Neural progenitor cell (in vitro differentiated cells): ENCODE measurements around the gene FAM151A. TPM values are rescaled to one million over a fixed set of nuclear protein-coding genes. Genes with fewer than 3 reads are reported as not detected.

Source experiments
- DNase-seq: peaks from one replicate; pipeline ENCODE4 v3.0.0-alpha.2; 2016; ENCODE audit warnings: low spot score
- H2AFZ ChIP-seq: fragments of 200-600 bp; sonication (generic); replicated peaks from 2 replicates; pipeline ENCODE4 v1.6.1; 2016; ENCODE audit warnings: antibody characterized with exemption
- H3F3A ChIP-seq: fragments of 200-600 bp; sonication (generic); 2 replicates; pipeline ENCODE4 v1.6.1; 2016; ENCODE audit warnings: antibody characterized with exemption, low read depth
- H3K27ac ChIP-seq: fragments of 200-600 bp; sonication (generic); 2 replicates; pipeline ENCODE4 v1.5.1; 2016; ENCODE audit warnings: mild to moderate bottlenecking
- H3K27me3 ChIP-seq: fragments of 200-600 bp; sonication (generic); 2 replicates; pipeline ENCODE4 v1.6.1; 2016; ENCODE audit warnings: mild to moderate bottlenecking, moderate library complexity
- H3K36me3 ChIP-seq: fragments of 200-600 bp; sonication (generic); 2 replicates; pipeline ENCODE4 v1.5.1; 2016
- H3K4me1 ChIP-seq: fragments of 200-600 bp; sonication (generic); 2 replicates; pipeline ENCODE4 v1.6.1; 2016; ENCODE audit warnings: mixed run types
- H3K4me2 ChIP-seq: fragments of 200-600 bp; sonication (generic); 2 replicates; pipeline ENCODE4 v1.6.1; 2016
- H3K4me3 ChIP-seq: fragments of 200-600 bp; sonication (generic); 2 replicates; pipeline ENCODE4 v1.5.1; 2016
- H3K79me2 ChIP-seq: fragments of 200-600 bp; sonication (generic); 2 replicates; pipeline ENCODE4 v1.6.1; 2016; ENCODE audit warnings: low read depth
- H3K9ac ChIP-seq: fragments of 200-600 bp; sonication (generic); 2 replicates; pipeline ENCODE4 v1.6.1; 2016
- H3K9me3 ChIP-seq: fragments of 200-600 bp; sonication (generic); 2 replicates; pipeline ENCODE4 v1.5.1; 2016; ENCODE audit warnings: low read depth
- H4K20me1 ChIP-seq: fragments of 200-600 bp; sonication (generic); 2 replicates; pipeline ENCODE4 v1.6.1; 2016; ENCODE audit warnings: low read depth
- H3K27ac Mint-ChIP-seq: 3 replicates; pipeline ENCODE4 v1.8.0; 2021; ENCODE audit warnings: mixed read lengths
- H3K27me3 Mint-ChIP-seq: 2 replicates; pipeline ENCODE4 v1.8.0; 2022; ENCODE audit warnings: low read depth, mild to moderate bottlenecking, inconsistent platforms, moderate library complexity, mixed read lengths; ENCODE audit not compliant: insufficient read depth
- H3K36me3 Mint-ChIP-seq: 3 replicates; pipeline ENCODE4 v1.8.0; 2021; ENCODE audit warnings: mixed read lengths
- H3K4me1 Mint-ChIP-seq: 3 replicates; pipeline ENCODE4 v1.8.0; 2021; ENCODE audit warnings: mixed read lengths
- H3K4me3 Mint-ChIP-seq: 3 replicates; pipeline ENCODE4 v1.8.0; 2021; ENCODE audit warnings: mild to moderate bottlenecking, moderate library complexity, mixed read lengths
- H3K9me3 Mint-ChIP-seq: 3 replicates; pipeline ENCODE4 v1.8.0; 2020; ENCODE audit warnings: mixed read lengths
- EZH2 ChIP-seq: fragments of 200-600 bp; sonication (generic); IDR thresholded peaks from 2 replicates; pipeline ENCODE4 v1.6.1; 2017; ENCODE audit warnings: antibody characterized with exemption, mild to moderate bottlenecking, moderate library complexity
- EZH2phosphoT487 ChIP-seq: fragments of 200-600 bp; sonication (generic); IDR thresholded peaks from 2 replicates; pipeline ENCODE4 v1.6.1; 2017; ENCODE audit warnings: antibody characterized with exemption
- total RNA-seq: library from RNA; depleted of rRNA; stranded (reverse); fragments of >200 nt; gene quantifications from 2 replicates; pipeline ENCODE4 v1.2.3, GENCODE V29; 2015; ENCODE audit warnings: low replicate concordance
- TF ChIP-seq, protein P1 (sequence below): fragments of 200-600 bp; sonication (generic); IDR thresholded peaks from 2 replicates; pipeline ENCODE4 v1.5.1; 2017; ENCODE audit warnings: antibody characterized with exemption, mild to moderate bottlenecking

The FAM151A gene
- total RNA-seq, 1 donor from 2014 or later = not detected

DNA sequence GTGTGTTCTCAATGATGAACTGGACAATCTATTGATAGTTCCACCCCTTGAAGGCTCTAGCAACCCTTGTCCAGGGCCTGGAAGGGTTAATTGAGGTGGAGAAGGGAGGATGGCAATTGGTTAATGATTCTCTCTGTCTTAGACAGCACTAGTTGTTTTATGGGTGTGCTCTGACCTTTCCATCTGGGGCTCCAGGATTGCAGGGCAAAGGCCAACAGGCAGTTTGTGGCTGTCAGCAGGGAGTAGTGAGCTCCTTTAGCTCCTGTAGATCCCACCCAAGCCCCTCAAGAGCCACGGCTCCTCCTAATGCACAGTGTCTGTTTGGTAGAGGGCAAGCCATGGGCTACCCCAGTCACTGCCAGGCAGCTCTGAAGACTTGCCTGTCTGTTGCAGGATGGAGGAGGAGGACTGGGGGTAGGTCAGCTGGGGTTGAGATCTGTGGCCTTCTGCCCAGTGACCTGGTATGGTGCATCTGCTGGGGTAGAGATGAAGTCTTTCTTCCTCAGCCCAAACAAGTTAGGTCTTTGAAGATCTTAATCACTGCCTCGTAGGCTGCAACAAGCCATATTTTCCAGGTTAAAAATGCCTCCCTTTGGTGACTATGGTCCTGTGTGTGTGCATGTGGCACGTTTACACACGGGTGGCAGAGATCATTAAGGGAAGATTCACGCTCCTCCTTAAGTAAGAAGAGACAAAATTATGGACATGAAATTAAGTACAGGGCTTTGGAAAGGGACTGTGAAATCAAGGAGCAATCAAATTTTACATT lies 26.0 kb upstream of the FAM151A start:
- H3K36me3 ChIP-seq = no peaks in the 10 kb centered on the region
- DNase-seq = no peak
- H3K4me3 ChIP-seq = no peak overlapping the region
- TF ChIP-seq, protein P1, sequence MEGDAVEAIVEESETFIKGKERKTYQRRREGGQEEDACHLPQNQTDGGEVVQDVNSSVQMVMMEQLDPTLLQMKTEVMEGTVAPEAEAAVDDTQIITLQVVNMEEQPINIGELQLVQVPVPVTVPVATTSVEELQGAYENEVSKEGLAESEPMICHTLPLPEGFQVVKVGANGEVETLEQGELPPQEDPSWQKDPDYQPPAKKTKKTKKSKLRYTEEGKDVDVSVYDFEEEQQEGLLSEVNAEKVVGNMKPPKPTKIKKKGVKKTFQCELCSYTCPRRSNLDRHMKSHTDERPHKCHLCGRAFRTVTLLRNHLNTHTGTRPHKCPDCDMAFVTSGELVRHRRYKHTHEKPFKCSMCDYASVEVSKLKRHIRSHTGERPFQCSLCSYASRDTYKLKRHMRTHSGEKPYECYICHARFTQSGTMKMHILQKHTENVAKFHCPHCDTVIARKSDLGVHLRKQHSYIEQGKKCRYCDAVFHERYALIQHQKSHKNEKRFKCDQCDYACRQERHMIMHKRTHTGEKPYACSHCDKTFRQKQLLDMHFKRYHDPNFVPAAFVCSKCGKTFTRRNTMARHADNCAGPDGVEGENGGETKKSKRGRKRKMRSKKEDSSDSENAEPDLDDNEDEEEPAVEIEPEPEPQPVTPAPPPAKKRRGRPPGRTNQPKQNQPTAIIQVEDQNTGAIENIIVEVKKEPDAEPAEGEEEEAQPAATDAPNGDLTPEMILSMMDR = no peak
- no peak for TF ChIP-seq EZH2phosphoT487
- no peak for TF ChIP-seq EZH2
- peaks cover 3% of the 10 kb centered on the region for H3K27me3 Mint-ChIP-seq
- H3K27ac Mint-ChIP-seq = no peak overlapping the region
- no peak overlapping the region for H2AFZ ChIP-seq
- H3K79me2 ChIP-seq = no peaks in the 10 kb centered on the region
- H3F3A ChIP-seq = no peaks in the 10 kb centered on the region
- H3K9ac ChIP-seq = no peak overlapping the region
- H3K27ac ChIP-seq = no peak overlapping the region
- H4K20me1 ChIP-seq = no peaks in the 10 kb centered on the region
- H3K9me3 Mint-ChIP-seq = no peaks in the 10 kb centered on the region
- no peak overlapping the region for H3K4me2 ChIP-seq
- no peaks in the 10 kb centered on the region for H3K4me1 ChIP-seq
- H3K36me3 Mint-ChIP-seq = no peaks in the 10 kb centered on the region
- no peaks in the 10 kb centered on the region for H3K9me3 ChIP-seq
- H3K4me3 Mint-ChIP-seq = no peak overlapping the region
- H3K4me1 Mint-ChIP-seq = no peaks in the 10 kb centered on the region
- H3K27me3 ChIP-seq = no peaks in the 10 kb centered on the region

DNA sequence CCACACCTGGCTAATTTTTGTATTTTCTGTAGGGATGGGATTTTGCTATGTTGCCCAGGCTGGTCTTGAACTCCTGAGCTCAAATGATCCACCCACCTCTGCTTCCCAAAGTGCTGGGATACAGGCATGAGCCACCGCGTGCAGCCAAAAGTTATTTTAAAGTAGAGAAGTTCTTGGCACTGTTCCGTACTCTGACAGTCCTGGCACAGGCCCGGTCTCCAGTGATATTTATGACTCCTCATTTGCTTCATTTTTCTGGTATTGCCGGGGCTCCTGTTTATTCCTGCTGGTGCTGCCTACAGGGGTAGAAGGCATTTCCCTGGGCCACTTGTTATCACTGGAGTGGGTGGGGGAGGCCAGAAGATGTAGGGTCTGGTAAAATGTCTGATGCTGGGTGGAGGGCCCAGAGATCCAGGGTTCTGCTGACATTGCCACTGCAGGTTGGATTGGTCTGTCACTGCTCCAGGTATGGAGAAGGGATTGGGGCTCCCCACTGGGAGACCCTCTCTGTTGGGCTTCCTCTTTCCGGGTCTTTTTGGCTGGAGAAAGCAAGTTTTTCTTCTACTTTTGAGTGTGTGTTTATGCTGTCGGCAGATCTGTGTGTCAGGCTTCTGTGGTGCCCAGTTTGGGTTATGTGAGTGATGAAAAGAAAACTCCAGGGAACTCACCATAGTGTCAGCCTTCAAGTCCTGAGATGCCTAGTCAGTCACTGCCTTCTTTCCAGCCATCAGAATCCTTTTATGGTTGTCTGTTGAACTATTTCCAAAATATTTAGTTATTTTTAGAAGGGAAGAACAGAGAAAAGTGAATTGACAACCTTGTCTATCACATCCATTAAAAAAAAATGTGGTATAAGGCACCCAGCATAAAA lies 22.7 kb upstream of the FAM151A start:
- H3K4me1 Mint-ChIP-seq = no peaks in the 10 kb centered on the region
- Histone ChIP-seq H3K4me3 (no peak overlapping the region), H3K4me1 (no peaks in the 10 kb centered on the region), H3K27ac (no peak overlapping the region), H3K9me3 (no peaks in the 10 kb centered on the region), H3K4me2 (no peak overlapping the region), H3K27me3 (no peaks in the 10 kb centered on the region), H2AFZ (no peak overlapping the region), H3K36me3 (no peaks in the 10 kb centered on the region), H3F3A (no peaks in the 10 kb centered on the region), H3K9ac (no peak overlapping the region), H3K79me2 (no peaks in the 10 kb centered on the region), H4K20me1 (no peaks in the 10 kb centered on the region)
- no peaks in the 10 kb centered on the region for H3K27me3 Mint-ChIP-seq
- H3K36me3 Mint-ChIP-seq = no peaks in the 10 kb centered on the region
- no peak overlapping the region for H3K27ac Mint-ChIP-seq
- DNase-seq = no peak
- TF ChIP-seq EZH2 = no peak
- TF ChIP-seq, protein P1 = no peak
- TF ChIP-seq EZH2phosphoT487 = no peak
- peaks cover 11% of the 10 kb centered on the region for H3K9me3 Mint-ChIP-seq
- H3K4me3 Mint-ChIP-seq = no peak overlapping the region

DNA sequence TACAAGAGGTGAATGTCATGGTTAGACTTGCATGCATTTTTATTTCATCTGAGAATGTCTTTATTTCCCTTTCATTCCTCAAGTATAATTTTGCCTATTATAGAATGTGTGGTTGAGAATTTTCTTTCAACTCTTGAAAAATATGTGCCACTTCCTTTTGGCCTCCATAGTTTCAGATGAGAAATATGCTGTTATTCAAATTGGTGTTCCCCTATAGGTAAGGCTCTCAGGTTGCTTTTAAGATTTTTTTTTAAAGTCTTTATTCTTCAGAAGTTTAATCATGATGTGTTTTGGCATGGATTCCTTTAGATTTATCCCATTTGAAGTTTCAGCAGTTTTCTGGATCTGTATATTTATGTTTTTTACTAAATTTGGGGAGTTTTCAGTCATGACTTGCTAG lies 20.4 kb upstream of the FAM151A start:
- no peaks in the 10 kb centered on the region for H3F3A ChIP-seq
- no peaks in the 10 kb centered on the region for H3K4me1 ChIP-seq
- H3K36me3 ChIP-seq = no peaks in the 10 kb centered on the region
- H3K4me3 ChIP-seq = no peak overlapping the region
- H3K27ac Mint-ChIP-seq = no peak overlapping the region
- TF ChIP-seq EZH2phosphoT487 (no peak), EZH2 (no peak)
- TF ChIP-seq, protein P1 = no peak
- H3K27me3 Mint-ChIP-seq = no peaks in the 10 kb centered on the region
- H3K27ac ChIP-seq = no peak overlapping the region
- no peaks in the 10 kb centered on the region for H3K9me3 ChIP-seq
- peaks cover 11% of the 10 kb centered on the region for H3K9me3 Mint-ChIP-seq
- no peak overlapping the region for H3K9ac ChIP-seq
- DNase-seq = no peak
- H3K4me2 ChIP-seq = no peak overlapping the region
- no peak overlapping the region for H2AFZ ChIP-seq
- no peaks in the 10 kb centered on the region for H3K36me3 Mint-ChIP-seq
- no peaks in the 10 kb centered on the region for H3K79me2 ChIP-seq
- H3K4me3 Mint-ChIP-seq = no peak overlapping the region
- no peaks in the 10 kb centered on the region for H4K20me1 ChIP-seq
- no peaks in the 10 kb centered on the region for H3K27me3 ChIP-seq
- H3K4me1 Mint-ChIP-seq = no peaks in the 10 kb centered on the region
